RPMI7951 (cell line): ENCODE data around the gene ELK3. TPM values are rescaled to one million over a fixed set of nuclear protein-coding genes. Genes with fewer than 3 reads are reported as not detected.

Experiments
- DNase-seq: peaks from one replicate; pipeline ENCODE4 v3.0.0-alpha.2; 2012; ENCODE audit warnings: low read depth
- total RNA-seq: library from RNA; depleted of rRNA; stranded (reverse); fragments of >200 nt; shearing (Covaris generic); gene quantifications from 2 replicates; pipeline ENCODE4 v1.2.3, GENCODE V29; 2014

ELK3 gene
- total RNA-seq, 1 experiment from 2014 or later, result 37.6 TPM

- DNase-seq, result peak; percentile 37
Measured at GRCh38 chr12:96212456-96213375, 18.5 kb downstream of the ELK3 start.

- DNase-seq, result no peak
Measured at GRCh38 chr12:96213869-96214268, 19.7 kb downstream of the ELK3 start.

GRCh38 chr12:96215919-96216273, 21.7 kb downstream of the ELK3 start:
- no peak for DNase-seq

- peak; percentile 29 for DNase-seq
Measured at GRCh38 chr12:96218989-96219678, 25.0 kb downstream of the ELK3 start.

- DNase-seq, result peak; percentile 96
Measured at GRCh38 chr12:96219700-96220206, 25.6 kb downstream of the ELK3 start.

- peak; percentile 56 for DNase-seq
Measured at GRCh38 chr12:96220902-96221301, 26.7 kb downstream of the ELK3 start.

GRCh38 chr12:96221391-96221790, 27.2 kb downstream of the ELK3 start:
- no peak for DNase-seq

GRCh38 chr12:96223411-96224218, 29.4 kb downstream of the ELK3 start:
- DNase-seq, result no peak

- no peak for DNase-seq
Measured at GRCh38 chr12:96224219-96224615, 30.0 kb downstream of the ELK3 start.

- DNase-seq, result no peak
Measured at GRCh38 chr12:96225044-96225855, 31.1 kb downstream of the ELK3 start.

- DNase-seq, result no peak
Measured at GRCh38 chr12:96225994-96226399, 31.8 kb downstream of the ELK3 start.

GRCh38 chr12:96226401-96226800, 32.2 kb downstream of the ELK3 start:
- no peak for DNase-seq

GRCh38 chr12:96226801-96227348, 32.7 kb downstream of the ELK3 start:
- DNase-seq, result no peak

GRCh38 chr12:96227365-96228106, 33.4 kb downstream of the ELK3 start:
- DNase-seq, result no peak

GRCh38 chr12:96228566-96229248, 34.5 kb downstream of the ELK3 start:
- no peak for DNase-seq

GRCh38 chr12:96230646-96231045, 36.5 kb downstream of the ELK3 start:
- no peak for DNase-seq

GRCh38 chr12:96233168-96233567, 39.0 kb downstream of the ELK3 start:
- DNase-seq, result no peak

- peak; percentile 39 for DNase-seq
Measured at GRCh38 chr12:96233939-96234461, 39.8 kb downstream of the ELK3 start.
